NCI-H2196 treated with DMSO at 0.1 percent for 48 hours (cell line): ENCODE measurements around the gene COL4A4.

ENCODE experiments used
- DNase-seq: peaks from one replicate; lab custom pipeline; 2025; ENCODE audit not compliant: unreplicated experiment; lab: John Stamatoyannopoulos, UW

The COL4A4 gene

DNA sequence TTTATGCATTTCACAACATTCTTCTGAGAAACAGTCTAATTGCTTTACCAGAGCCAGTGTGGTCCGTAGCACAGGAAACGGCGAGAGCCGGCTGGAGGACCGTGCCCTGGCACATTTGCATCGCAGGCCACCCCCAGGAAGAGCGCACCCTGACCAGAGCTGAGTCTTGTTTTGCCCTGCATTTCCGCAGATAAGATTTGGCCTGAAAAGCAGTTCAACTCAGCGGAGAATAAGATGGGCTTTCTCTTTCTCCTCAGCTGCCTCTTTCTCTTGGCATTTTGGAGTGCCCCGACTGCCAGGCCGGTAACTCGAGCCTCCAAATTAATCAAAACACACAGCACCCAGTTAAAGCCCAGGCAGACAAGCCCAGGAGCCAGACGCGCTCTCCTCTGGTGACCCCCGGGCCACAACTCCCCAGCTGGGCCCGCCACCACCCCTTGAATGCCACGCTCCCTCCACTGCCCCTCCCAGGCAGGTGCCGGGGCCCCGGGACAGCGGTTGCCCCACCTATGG is 464 bp downstream of the COL4A4 start:
- DNase-seq = no peak

DNA sequence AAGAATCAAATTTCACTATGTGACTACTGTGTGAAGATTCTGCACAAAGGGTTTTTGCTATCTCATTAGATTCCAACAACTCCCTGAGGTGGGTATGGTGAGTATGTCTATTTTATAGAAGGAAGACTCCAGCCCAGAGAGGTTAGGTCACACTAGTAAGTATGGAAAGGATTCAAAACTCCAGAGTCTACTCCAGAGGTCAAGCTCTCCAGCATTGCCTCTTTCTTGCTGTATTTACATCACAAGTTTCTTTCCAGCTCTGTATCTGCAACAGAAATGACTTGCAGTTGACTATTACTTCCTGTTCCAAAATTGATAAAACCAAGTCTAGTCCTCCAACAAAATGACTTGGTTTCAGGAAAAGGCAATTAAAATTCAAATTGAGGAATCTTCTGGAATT is 2.1 kb downstream of the COL4A4 start:
- no peak for DNase-seq

GRCh38 chr2:227160164-227160563 is 3.8 kb downstream of the COL4A4 start:
- no peak for DNase-seq

GRCh38 chr2:227154986-227155774 is 8.8 kb downstream of the COL4A4 start:
- no peak for DNase-seq

- DNase-seq = no peak
Observed at GRCh38 chr2:227153758-227154486, 10.1 kb downstream of the COL4A4 start.

- DNase-seq = no peak
Observed at GRCh38 chr2:227153307-227153706, 10.7 kb downstream of the COL4A4 start.

- no peak for DNase-seq
Observed at GRCh38 chr2:227152093-227152766, 11.8 kb downstream of the COL4A4 start.

DNA sequence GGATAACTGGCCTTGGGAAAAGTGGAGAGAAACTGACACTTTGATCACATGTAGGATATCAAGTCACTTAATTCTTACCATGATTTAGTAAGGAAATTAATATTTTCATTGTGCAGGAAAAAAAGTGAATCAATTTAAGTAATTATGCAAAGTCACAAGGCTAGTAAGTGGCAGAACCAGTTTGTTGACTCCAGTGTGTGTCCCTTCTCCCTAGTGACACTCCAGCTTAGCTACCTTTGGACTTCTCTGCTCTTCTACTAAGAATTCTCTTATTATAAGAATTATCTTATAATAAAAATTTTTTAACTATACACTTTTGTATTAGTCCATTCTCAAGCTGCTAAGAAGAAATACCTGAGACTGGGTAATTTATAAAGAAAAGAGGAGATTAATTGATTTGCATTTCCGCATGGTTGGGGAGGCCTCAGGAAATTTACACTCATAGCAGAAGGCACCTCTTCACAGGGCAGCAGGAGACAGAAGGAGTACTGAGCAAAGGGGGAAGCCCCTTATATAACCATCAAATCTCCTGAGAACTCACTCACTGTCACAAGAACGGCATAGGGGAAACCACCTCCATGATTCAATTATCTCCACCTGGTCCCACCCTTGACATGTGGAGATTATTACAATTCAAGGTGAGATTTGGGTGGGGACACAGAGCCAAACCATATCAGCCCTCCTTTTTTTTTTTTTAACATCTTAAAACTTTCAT is 13.6 kb downstream of the COL4A4 start:
- no peak for DNase-seq

GRCh38 chr2:227148106-227148505 is 15.9 kb downstream of the COL4A4 start:
- DNase-seq = no peak

DNA sequence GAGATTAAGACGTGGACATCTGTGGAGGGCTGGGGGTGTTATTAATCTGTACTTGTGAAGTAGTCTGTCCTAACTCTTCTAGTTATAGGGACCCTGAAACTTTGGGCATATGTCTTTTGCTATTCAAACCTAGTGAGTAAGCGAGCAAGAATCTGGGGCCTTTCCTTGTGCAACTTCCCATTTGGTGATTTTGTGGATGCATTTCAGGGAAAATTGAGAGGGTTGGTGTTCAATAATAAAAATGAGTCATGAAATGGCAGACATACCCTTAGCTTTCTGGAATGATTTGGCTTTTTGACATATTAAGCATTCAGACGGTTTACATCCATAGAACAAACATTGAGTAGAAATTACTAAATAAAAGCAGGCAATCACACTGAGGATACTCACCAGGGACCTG is 17.0 kb downstream of the COL4A4 start:
- no peak for DNase-seq

DNA sequence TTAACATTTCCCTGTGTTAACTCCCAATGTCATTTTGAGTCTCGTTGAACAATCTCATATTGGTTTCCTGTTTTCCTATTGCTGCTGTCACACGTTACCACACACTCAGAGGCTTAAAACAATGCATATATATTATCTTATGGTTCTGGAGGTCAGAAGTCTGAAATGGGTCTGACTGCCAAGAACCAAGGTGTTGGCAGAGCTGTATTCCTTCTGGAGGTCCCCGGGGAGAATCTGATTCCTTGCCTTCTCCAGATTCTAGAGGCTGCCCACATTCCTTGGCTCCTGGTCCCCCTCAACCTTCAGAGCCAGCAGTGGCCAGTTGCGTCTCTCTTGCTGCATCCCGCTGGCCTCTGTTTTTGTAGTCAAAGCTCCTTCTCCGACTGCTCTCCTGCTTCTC is 17.5 kb downstream of the COL4A4 start:
- no peak for DNase-seq

GRCh38 chr2:227143895-227144294 is 20.1 kb downstream of the COL4A4 start:
- no peak for DNase-seq

- DNase-seq = no peak
Observed at GRCh38 chr2:227141301-227141700, 22.7 kb downstream of the COL4A4 start.

DNA sequence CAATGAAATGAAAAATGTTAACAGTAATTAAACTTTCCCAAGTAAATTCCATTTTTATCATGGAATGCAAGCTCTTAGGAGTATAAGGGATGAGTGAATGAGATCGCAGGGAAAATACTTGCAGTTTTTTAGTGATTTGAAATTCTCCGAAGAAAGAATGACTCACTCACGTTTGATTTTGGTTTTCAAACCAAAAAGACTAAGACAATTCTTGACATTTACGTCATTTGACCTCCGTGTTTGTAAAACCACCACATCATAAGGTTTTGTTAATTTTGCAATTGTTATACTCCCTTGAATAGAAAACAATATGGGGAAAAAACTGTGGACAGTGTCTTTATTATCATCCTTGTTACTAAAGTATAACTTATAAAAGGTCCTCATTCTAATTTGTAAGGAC is 29.4 kb downstream of the COL4A4 start:
- DNase-seq = no peak

DNA sequence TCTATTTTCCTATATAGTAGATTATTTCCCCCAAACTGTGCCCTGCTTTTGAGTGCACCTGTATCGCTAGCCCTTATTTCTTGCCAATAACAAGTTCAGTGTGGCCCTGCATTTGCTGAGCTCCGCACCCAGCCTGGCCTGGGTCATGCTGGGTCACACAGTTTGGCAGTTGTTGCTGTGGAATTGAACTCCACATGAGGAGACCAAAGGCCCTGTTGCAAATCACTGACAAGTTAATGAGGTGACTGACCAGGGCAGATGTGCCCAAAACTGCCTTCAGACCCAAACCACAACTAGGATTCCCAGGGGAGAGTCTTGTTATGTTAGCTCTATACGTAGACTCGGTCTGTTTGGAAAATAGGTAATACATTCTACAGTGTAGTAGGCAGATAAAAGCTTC is 31.0 kb downstream of the COL4A4 start:
- DNase-seq = no peak

GRCh38 chr2:227130636-227131035 is 33.4 kb downstream of the COL4A4 start:
- no peak for DNase-seq

DNA sequence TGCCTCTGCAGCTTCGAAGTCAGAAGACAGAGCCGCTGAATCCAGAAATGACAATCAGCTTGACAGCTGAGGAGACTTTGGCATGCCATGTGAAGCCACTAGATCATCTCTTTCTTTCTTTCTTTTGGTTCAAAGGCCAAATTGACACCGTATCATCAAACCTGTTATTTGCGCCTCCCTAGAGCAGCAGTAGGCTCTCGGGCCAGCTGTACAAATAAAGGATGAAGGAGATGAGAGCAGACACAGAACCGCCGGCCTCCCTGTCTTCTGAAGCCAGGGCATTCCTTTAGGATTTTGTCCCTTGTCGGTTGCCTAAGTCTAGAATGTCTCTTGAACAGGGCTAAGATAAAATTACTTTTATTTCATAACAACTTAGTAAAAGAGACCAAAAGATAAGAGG is 36.8 kb downstream of the COL4A4 start:
- no peak for DNase-seq

GRCh38 chr2:227125506-227125905 is 38.5 kb downstream of the COL4A4 start:
- DNase-seq = no peak

DNA sequence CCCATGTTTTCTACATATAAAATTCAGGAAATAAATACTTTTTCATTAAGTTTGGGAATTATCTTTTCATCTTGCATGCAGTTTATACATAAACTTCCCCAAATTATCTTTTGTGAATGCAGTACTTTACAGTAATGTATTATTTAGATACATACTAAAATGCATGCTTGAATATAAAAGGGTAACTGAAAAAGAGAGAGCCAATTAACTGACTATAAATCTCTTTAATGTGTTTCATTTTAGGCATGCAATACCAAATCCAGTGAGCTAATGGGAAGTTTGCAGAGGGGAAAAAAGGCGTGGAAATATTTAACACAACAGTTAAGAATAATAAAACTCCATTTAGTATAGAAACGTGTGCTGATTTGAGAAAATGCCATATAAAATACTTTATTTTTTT is 39.2 kb downstream of the COL4A4 start:
- no peak for DNase-seq

DNA sequence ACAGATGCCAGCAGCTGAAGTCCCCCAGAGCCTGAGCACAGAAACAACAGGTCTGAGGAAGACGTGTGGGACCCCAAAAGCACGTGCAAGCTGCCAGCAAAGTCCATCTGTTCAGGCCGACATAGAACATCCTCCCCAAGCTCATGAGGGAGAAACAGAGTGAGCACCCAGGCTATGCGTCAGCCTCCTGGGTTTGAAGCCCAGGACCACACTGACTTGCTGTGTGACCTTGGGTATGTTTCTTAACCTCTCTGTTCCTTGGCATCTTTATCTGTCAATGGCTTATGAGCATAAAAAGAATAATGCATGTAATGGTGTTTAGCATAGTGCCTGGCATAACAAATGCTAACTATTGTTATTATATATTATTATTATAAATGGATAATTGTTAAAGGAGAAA is 40.3 kb downstream of the COL4A4 start:
- no peak for DNase-seq

GRCh38 chr2:227118353-227118752 is 45.7 kb downstream of the COL4A4 start:
- DNase-seq = no peak
